ENCODE results near the gene ZDBF2. TPM values are rescaled to one million over a fixed set of nuclear protein-coding genes. Genes with fewer than 3 reads are reported as not detected.
"Not testable (repeated sequence)": the region's sequence is repeated elsewhere in the genome, so short reads cannot be mapped to it uniquely, and the experiment has no call there.

The ZDBF2 gene
- total and polyA plus RNA-seq, 2 donors (not counting 1 experiment from before 2014, with no cell fraction given): 6.3 to 11.6 TPM

GRCh38 chr2:206353685-206354084, 79.2 kb downstream of the ZDBF2 start:
- no peak overlapping the region for H3K4me2 ChIP-seq (ENCODE audit: extremely low read depth, insufficient read depth, low read length)
- no peaks in the 10 kb centered on the region for H3K4me1 ChIP-seq (ENCODE audit: control insufficient read depth, extremely low read depth, insufficient read depth, low read length)
- no peak overlapping the region for H3K9ac ChIP-seq (ENCODE audit: insufficient read depth, low read length)
- H3K9me3 ChIP-seq (ENCODE audit: control insufficient read depth, insufficient read depth, low read depth, low read length): no peaks in the 10 kb centered on the region
- H3K27ac ChIP-seq (ENCODE audit: insufficient read depth, low read length): no peak overlapping the region
- no peaks in the 10 kb centered on the region for H4K20me1 ChIP-seq (ENCODE audit: control insufficient read depth, extremely low read depth, insufficient read depth, low read length)
- no peak for DNase-seq (ENCODE audit: low read depth in 2 of 2)
- no peaks in the 10 kb centered on the region for H3K27me3 ChIP-seq (ENCODE audit: control insufficient read depth, insufficient read depth, low read length)
- TF ChIP-seq CTCF (conservative IDR thresholded peaks at IDR 0.05 in 1 of 2, IDR thresholded peaks at IDR 0.05 in 1 of 2; ENCODE audit: low read depth in 1 of 2, low read length in 2 of 2) (no peak), EZH2 (IDR thresholded peaks at IDR 0.05; ENCODE audit: low read length, missing control alignments) (no peak)
- H2AFZ ChIP-seq (ENCODE audit: low read length): no peak overlapping the region
- no peak overlapping the region for H3K4me3 ChIP-seq (replicated peaks in 1 of 4; ENCODE audit: control extremely low read depth in 1 of 4, insufficient read depth in 1 of 4, low read depth in 3 of 4, low read length in 4 of 4)
- H3K36me3 ChIP-seq (ENCODE audit: control insufficient read depth, insufficient read depth, low read length): no peaks in the 10 kb centered on the region
- no peaks in the 10 kb centered on the region for H3K79me2 ChIP-seq (ENCODE audit: control insufficient read depth, insufficient read depth, low read length)

- Histone ChIP-seq H3K79me2 (ENCODE audit: control insufficient read depth, insufficient read depth, low read length) (no peaks in the 10 kb centered on the region), H3K27ac (ENCODE audit: insufficient read depth, low read length) (no peak overlapping the region), H4K20me1 (ENCODE audit: control insufficient read depth, extremely low read depth, insufficient read depth, low read length) (no peaks in the 10 kb centered on the region), H3K27me3 (ENCODE audit: control insufficient read depth, insufficient read depth, low read length) (no peaks in the 10 kb centered on the region), H3K9ac (ENCODE audit: insufficient read depth, low read length) (no peak overlapping the region), H3K36me3 (ENCODE audit: control insufficient read depth, insufficient read depth, low read length) (no peaks in the 10 kb centered on the region), H3K9me3 (ENCODE audit: control insufficient read depth, insufficient read depth, low read depth, low read length) (no peaks in the 10 kb centered on the region), H3K4me3 (replicated peaks in 1 of 4; ENCODE audit: control extremely low read depth in 1 of 4, insufficient read depth in 1 of 4, low read depth in 3 of 4, low read length in 4 of 4) (no peak overlapping the region), H3K4me1 (ENCODE audit: control insufficient read depth, extremely low read depth, insufficient read depth, low read length) (no peaks in the 10 kb centered on the region), H3K4me2 (ENCODE audit: extremely low read depth, insufficient read depth, low read length) (no peak overlapping the region), H2AFZ (ENCODE audit: low read length) (no peak overlapping the region)
- DNase-seq (ENCODE audit: low read depth in 2 of 2): no peak
- TF ChIP-seq CTCF (conservative IDR thresholded peaks at IDR 0.05 in 1 of 2, IDR thresholded peaks at IDR 0.05 in 1 of 2; ENCODE audit: low read depth in 1 of 2, low read length in 2 of 2): no peak
- no peak for TF ChIP-seq EZH2 (IDR thresholded peaks at IDR 0.05; ENCODE audit: low read length, missing control alignments)
Measured at GRCh38 chr2:206354129-206354528, 79.7 kb downstream of the ZDBF2 start.

GRCh38 chr2:206356840-206357239, 82.4 kb downstream of the ZDBF2 start:
- not testable (repeated sequence) for H4K20me1 ChIP-seq (ENCODE audit: control insufficient read depth, extremely low read depth, insufficient read depth, low read length); H2AFZ ChIP-seq (ENCODE audit: low read length); H3K27me3 ChIP-seq (ENCODE audit: control insufficient read depth, insufficient read depth, low read length); H3K4me2 ChIP-seq (ENCODE audit: extremely low read depth, insufficient read depth, low read length); DNase-seq (ENCODE audit: low read depth in 2 of 2); H3K9me3 ChIP-seq (ENCODE audit: control insufficient read depth, insufficient read depth, low read depth, low read length); H3K9ac ChIP-seq (ENCODE audit: insufficient read depth, low read length); H3K36me3 ChIP-seq (ENCODE audit: control insufficient read depth, insufficient read depth, low read length); H3K27ac ChIP-seq (ENCODE audit: insufficient read depth, low read length); H3K4me1 ChIP-seq (ENCODE audit: control insufficient read depth, extremely low read depth, insufficient read depth, low read length); H3K79me2 ChIP-seq (ENCODE audit: control insufficient read depth, insufficient read depth, low read length); H3K4me3 ChIP-seq (replicated peaks in 1 of 4; ENCODE audit: control extremely low read depth in 1 of 4, insufficient read depth in 1 of 4, low read depth in 3 of 4, low read length in 4 of 4)

- not testable (repeated sequence) for H3K4me3 ChIP-seq (replicated peaks in 1 of 4; ENCODE audit: control extremely low read depth in 1 of 4, insufficient read depth in 1 of 4, low read depth in 3 of 4, low read length in 4 of 4); DNase-seq (ENCODE audit: low read depth in 2 of 2); H3K27ac ChIP-seq (ENCODE audit: insufficient read depth, low read length); H3K36me3 ChIP-seq (ENCODE audit: control insufficient read depth, insufficient read depth, low read length); H3K79me2 ChIP-seq (ENCODE audit: control insufficient read depth, insufficient read depth, low read length); H3K4me2 ChIP-seq (ENCODE audit: extremely low read depth, insufficient read depth, low read length); H4K20me1 ChIP-seq (ENCODE audit: control insufficient read depth, extremely low read depth, insufficient read depth, low read length); H3K27me3 ChIP-seq (ENCODE audit: control insufficient read depth, insufficient read depth, low read length); H2AFZ ChIP-seq (ENCODE audit: low read length); H3K9me3 ChIP-seq (ENCODE audit: control insufficient read depth, insufficient read depth, low read depth, low read length); H3K4me1 ChIP-seq (ENCODE audit: control insufficient read depth, extremely low read depth, insufficient read depth, low read length); H3K9ac ChIP-seq (ENCODE audit: insufficient read depth, low read length)
Measured at GRCh38 chr2:206360840-206361239, 86.4 kb downstream of the ZDBF2 start.

All from fibroblast of lung (primary cell).